Activated CD8-positive, alpha-beta memory T cell treated with anti-CD3 and anti-CD28 coated beads for 36 hours (primary cell): ENCODE results near the gene NEK6. TPM values are rescaled to one million over a fixed set of nuclear protein-coding genes. Genes with fewer than 3 reads are reported as not detected.

Experiments used
- CTCF ChIA-PET: fragments of 350-600 bp; sonication (Branson Sonifier 250); formaldehyde crosslinking; loops from one replicate; lab custom pipeline; 2021; ENCODE audit warnings: antibody characterized with exemption; lab: Charles Lee
- POLR2A ChIA-PET: fragments of 350-600 bp; sonication (Branson Sonifier 250); formaldehyde crosslinking; loops from one replicate; lab custom pipeline; 2021; ENCODE audit warnings: antibody characterized with exemption; lab: Charles Lee
- total RNA-seq, 2 experiments: library from RNA; stranded (reverse); gene quantifications; one replicate each; pipeline ENCODE4 v1.2.3, GENCODE V29; 2021

Gene NEK6
- total RNA-seq, 2 experiments from 2014 or later: 26.5 to 29.4 TPM

DNA sequence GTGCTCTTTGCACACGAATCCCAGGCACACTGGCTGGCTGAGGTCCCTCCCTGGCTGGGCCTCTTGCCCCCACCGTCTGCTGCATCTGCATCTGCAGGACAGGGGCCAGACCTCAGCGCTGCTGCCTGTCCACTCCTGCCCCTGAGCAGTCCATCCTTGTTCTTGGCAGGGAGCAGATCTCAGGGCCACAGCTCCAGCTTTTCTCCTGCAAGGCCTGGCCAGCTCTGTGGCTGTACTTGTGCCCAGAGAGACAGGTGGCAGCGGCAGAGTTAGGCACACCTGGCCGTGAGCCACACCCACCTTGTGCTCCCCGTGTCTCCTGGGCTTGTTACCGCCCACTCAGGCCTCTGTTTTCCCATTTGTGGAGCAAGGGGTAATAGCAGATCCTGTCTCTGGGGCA, 13.9 kb downstream of the NEK6 start:
- ChIA-PET CTCF (no interaction called here), POLR2A (no interaction called here)

DNA sequence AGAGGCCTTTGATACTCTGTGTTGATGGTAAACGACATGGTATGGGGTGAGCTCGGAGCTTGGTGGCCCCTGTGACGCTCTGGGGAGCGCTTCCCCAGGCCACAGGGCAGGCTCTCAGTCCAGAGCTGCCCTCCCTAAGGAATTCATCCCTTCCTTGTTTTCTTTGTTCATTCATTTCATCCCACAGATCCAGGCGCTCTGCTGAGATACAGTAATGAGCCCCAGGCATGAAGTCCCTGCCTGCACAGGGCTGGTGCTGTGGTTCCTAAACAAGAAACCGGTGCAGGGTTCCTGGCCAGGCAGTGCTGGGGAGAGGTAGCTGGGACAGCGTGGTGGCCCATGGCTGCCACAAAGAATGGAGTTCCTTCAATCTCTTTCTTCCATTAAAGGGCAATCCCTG, 14.4 kb downstream of the NEK6 start:
- ChIA-PET POLR2A (no interaction called here), CTCF (no interaction called here)

DNA sequence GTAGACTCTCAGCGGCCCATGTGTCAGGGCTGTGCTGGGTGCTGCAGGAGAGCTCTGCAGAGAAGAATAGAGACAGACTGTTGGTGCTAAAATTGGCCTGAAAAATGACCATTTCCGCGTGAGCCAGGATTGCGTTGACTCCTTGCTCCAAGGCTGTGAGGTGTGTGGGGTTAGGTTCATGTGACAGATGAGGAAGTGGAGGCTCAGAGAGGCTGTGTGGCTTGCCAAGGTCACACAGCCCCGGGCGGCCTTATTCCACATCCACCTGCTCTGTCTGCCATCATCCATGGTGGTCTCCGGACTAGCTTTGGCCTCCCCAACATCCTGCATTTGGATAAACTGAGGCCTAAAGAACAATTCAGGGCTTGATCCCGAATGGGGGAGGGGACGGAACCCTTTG, 15.2 kb downstream of the NEK6 start:
- CTCF ChIA-PET: no interaction called here
- POLR2A ChIA-PET: no interaction called here

DNA sequence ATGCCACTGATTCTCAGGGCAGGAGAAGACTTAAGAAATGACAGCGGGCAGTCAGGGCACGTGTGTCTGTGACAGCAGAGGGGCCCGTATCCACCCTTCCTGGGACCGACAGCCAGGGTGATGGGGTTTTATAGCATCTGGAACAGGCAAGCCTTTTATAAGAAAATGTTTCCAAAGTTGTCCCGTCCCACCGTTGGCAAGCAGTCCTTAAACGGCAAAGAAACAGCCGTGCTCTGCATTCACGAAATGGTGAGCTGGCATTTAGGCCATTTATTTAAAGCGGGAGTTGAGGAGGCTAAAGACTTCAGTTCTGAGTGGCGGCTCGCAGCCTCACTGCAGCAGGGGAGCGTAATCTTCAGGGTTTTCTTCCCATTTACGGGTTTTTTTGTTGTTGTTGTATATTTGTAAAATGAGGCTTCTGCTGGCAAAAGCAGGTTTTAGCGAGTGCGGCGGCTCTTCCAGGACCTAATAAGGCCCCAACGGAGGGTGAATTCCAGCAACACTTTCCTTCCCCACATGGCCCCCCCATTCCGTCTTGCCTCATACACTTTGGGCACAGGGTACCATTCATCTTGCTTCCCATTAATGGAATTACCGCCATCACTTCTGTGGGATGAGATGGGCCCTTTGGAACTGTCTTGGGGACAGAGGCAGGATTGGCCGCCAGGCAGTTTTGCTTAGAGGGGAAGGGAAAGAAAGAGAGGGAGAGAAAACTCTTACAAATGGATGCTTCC, 15.8 kb downstream of the NEK6 start:
- ChIA-PET POLR2A (no interaction called here), CTCF (no interaction called here)

DNA sequence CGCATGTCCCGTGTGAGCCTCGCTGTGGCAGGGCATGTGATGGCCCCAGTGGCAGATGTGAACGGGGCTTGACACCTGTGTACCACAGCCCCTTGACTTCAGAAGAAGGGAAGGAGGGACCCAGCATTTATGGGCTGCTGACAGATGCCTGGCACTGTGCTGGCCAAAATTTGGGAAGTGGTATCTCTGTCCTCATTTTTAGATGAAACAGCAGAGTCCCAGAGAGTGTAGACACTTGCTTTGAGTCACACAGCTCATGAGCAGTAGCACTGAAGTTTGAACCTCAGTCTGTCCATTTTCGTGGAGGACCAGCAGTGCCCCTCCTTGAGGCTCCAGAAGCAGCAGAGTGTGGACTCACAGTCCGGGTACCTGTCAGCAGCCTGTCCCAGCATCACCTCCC, 16.5 kb downstream of the NEK6 start:
- POLR2A ChIA-PET: no interaction called here

DNA sequence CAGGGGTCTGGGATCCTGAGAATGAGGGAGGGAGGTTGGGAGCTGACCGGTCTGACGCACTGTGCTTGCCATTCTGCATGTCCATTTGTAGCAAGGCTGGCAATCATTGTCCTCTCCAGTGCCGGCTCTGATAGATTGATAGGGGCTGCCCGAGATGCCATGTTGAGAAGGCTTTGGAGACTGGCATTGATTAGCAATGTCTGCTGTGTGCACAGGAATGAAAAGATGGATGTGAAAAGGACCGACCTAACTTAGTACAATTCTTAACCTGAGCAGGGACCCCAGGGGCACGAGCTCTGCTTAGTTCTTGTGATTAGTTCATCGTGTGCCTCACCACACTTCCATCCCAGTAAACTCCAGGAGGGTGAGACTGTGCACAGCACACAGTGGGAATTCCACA, 17.0 kb downstream of the NEK6 start:
- ChIA-PET POLR2A (no interaction called here), CTCF (no interaction called here)

More for the DNA sequence above, 16.5 kb downstream of the NEK6 start:
- CTCF ChIA-PET: no interaction called here

DNA sequence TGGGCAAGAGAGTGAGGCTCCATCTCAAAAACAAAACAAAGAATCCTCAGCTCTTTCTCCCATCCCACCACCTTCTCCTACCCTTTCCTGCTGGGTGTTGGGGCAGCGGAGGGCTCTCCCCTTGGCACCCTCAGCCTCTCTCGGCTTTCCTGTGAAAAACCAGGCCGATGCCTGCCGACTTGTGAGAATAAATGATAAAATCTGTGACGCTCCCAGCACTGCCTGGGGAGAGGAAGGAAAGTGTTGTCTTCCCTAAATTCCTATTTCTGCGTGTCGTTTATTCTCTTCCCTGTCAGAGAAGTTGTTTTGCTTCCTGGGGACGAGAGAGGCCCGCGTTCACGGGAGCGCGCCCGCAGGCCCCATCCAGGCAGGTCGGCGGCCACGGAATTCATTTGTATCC, 19.7 kb downstream of the NEK6 start:
- ChIA-PET POLR2A (no interaction called here), CTCF (interaction anchor here (0.6 kb wide), 1 partner anchor 626 kb away, joined by 3 read pairs; no protein-coding TSS in a partner anchor)

DNA sequence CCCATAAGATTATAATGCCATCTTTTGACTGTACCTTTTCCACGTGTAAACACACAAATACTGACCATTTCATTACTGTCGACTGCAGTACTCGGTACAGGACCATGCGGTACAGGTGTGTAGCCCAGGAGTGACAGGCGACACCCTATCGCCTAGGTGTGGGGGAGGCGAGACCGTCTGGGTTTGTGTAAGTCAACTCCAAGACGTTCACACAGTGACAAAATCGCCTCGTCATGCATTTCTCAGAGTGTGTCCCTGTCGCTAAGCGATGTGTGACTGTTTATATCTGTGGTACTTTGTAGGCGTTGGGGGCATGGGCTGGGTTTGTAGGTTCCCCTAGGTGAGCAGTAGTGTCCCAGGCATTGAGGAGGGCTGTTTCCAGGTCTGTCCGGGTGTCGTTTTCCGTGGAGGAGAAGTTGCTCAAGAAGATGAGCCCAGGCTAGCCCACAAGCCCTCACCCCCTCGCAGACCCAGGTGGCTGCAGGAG, 20.3 kb downstream of the NEK6 start:
- ChIA-PET CTCF (no interaction called here), POLR2A (no interaction called here)

DNA sequence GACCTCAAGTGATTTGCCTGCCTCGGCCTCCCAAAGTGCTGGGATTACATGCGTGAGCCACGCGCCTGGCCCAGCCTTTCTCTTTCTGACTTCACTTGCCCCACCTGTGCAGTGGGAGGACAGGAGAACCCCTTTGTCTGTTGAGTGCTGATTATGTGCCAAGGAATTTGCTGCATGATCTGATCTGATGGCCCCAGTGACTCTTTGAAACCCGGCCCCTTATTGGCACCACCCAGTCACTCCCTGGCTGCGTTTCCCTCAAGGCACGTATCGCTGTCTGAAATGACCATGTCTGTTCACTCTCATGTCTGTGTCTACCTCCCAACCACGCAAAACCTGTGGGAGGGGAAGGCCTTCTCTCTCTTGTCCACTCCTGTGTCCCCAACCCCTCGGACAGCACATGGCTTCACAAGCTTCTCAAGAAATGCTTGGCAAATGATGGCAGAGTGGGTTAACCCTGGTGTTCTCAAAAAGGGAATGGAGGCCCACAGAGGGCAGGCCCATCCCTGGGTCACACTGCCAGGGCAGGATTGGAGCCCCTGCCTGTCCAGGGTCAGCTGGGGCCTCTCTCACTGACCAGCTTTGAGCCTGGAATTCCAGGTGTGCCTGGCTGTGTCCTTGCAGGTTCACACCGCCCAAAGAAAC, 21.9 kb downstream of the NEK6 start:
- POLR2A ChIA-PET: no interaction called here
- CTCF ChIA-PET: no interaction called here

DNA sequence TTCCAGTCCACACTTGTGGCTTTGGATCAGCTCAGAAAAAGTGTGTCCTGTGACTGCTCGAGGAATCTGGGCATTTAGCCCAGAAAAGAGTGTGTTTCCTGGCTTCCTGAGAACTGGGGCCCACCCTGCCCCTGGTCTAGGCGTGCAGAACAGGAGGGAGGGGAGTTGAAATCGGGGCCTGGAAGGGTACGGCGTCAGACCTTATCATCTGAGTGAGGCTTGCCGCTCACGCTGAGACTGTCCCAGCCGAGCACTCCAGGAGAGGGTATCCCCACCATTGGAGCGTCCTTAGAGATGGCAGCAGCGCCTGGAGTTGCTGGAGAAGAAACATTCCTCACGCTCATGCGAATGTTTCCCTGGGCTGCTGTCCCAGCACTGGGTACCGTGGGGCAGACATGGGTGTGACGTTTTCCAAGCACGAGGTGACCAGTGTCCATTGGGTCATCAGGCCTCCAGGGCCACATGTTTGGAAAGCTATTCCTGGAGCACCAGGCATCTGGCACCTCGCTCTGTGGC, 22.5 kb downstream of the NEK6 start:
- ChIA-PET POLR2A (no interaction called here), CTCF (no interaction called here)

DNA sequence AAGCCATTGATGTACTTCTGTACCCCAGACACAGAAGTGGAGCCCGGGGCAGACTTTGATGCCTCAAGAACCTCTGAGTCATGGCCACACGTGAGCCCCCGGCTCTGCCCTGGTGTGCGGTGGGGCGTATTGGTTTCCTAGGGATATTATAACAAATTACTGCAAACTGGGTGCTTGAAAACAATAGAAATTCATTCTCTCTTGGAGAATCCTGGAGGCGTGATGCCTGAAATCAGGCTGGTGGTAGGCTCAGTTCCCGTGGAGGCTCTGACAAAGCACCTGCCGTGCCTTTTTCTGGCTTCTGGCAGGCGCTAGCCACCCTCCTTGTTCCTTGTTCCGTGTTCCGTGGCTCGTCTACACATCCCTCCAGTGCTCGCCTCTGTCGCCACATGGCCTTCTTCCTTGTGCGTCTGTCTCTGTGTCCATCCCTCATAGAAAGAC, 24.2 kb downstream of the NEK6 start:
- POLR2A ChIA-PET: no interaction called here

DNA sequence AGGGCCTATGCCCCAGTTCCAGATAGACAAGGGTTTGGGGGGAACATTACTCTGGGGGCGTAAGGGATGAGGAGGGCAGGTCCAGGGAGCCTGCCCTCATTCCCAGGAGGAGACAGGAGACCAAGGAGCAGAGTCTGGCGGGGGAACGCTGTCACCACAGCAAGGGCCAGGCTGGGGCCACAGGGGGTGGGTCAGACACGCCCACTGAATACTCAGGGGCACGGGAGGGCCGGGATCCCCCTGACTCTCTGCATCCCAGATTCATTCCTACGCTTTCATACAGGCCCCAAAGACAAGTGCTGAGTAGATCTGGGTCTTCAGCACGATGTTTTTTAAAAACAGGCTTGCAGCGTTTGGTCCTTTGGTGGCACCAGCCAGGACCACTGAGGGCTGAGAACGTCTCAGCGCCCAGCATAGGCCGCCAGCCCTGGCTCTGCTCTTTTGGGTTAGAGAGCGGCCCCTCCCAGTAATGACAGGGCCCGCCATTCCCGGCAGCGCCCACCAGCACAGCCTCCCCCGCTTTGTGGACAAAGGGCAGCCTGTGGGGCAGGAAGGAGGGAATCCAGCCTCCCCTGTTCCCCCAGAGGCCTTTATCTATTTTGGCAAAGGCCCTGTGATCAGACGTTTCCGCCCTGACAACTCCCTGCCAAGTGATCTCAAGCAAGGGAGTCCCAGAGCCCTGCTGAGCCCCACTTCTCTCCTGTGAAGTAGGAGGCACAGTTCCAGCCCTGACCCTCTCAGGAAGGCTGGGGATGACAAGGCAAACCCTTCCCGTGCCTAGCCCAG, 24.9 kb downstream of the NEK6 start:
- CTCF ChIA-PET: no interaction called here

More for the DNA sequence above, 24.2 kb downstream of the NEK6 start:
- CTCF ChIA-PET: interaction anchor here (1.4 kb wide), 1 partner anchor 65 kb away, joined by 3 read pairs; no protein-coding TSS in a partner anchor

DNA sequence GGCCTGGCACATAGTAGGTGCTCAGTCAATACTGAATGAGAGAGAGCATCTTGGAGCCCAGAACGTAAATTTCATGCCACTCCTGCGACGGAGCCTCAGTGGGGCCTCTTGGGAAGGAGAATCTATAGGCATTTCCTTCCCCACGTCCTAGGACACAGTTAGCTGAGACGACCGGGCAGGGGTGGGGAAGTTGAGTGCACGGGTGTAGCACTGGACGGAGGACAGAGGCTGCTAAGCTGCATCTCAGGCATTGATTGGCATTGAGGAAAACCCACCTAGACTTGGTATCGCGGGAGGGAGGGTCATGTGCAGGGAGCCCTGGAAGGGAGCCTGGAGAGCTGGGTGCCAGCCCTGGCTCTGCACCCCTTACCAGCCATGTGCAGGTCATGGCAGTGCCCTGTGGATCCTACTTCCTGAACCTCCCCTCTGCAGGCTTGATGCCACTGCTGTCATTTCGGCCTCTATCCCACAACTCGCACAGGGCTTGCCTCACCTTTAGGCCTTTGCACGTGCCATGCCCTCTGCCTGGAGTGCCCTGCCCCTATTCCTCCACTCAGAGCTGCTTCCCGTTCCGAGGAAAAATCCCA, 25.6 kb downstream of the NEK6 start:
- CTCF ChIA-PET: no interaction called here
- POLR2A ChIA-PET: no interaction called here

More for the DNA sequence above, 24.9 kb downstream of the NEK6 start:
- POLR2A ChIA-PET: no interaction called here

DNA sequence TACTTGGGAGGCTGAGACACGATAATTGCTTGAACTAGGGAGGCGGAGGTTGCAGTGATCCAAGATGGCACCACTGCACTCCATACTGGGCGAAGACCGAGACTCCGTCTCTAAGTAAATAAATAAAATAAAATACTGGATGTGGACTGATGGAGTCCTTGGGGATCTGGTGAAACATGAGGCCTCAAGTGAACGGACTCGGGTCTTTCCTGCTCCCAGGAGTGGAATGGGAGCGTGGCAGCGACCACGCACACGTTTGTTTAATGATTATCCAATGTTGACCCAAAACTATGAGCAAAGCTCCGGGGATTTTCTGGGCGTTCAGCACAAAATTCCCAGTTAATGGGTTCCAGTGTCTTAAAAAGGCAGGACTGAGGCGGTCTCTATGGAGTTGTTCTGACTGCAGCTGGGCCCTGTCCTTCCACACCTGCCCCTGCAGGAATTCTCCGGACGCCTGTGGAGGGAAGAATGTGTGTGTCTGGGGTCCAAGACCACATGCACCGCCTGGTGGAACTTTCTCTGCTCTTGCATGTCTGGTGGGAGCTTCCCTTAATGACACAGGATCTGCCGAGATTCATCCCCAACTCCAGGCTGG, 26.6 kb downstream of the NEK6 start:
- ChIA-PET CTCF (no interaction called here), POLR2A (no interaction called here)

DNA sequence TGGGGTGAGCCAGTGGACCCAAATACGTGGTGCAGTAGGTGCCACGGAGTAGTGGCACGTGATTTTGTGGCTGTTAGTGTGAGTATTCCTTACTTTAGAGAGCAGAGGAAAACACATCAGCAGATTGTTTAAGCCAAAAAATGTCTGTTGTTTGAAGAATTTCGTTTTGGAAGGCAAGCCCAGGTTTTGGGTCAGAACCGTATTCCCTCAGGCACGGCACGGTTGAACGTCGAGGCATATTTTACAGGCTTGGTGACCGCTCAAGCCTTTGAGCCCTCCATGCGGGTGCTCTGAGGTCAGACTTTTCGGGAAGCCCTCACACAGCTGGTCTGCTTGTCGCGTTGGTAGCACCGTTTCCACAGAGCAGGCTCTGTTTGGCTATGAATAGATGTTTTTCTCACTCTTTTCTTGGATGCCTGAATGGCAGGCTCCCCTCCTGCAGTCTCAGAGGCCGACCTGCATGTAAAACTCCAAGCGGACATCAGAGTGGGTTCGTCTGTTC, 27.2 kb downstream of the NEK6 start:
- POLR2A ChIA-PET: no interaction called here
- CTCF ChIA-PET: no interaction called here

DNA sequence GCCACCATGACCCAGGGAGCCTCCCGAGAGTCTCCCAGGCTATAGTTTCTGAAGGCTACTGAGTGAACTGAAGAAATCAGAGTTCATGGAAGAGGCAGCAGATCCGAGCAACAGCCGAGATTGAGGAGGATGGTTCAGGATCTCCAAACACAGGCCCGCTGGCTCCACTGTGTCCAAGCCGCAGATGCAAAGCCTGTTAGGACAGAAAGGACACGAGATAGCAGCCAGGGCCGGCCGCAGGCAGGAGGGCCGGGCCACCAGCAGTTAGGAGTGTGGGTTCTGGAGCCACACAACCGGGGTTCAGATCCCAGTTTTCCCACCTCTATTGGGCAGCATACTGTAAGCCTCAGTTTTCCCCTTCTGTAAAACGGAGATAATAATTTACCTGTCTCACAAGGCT, 27.7 kb downstream of the NEK6 start:
- ChIA-PET POLR2A (no interaction called here), CTCF (interaction anchor here (1.6 kb wide), 1 partner anchor 158 kb away, joined by 11 read pairs; no protein-coding TSS in a partner anchor)

DNA sequence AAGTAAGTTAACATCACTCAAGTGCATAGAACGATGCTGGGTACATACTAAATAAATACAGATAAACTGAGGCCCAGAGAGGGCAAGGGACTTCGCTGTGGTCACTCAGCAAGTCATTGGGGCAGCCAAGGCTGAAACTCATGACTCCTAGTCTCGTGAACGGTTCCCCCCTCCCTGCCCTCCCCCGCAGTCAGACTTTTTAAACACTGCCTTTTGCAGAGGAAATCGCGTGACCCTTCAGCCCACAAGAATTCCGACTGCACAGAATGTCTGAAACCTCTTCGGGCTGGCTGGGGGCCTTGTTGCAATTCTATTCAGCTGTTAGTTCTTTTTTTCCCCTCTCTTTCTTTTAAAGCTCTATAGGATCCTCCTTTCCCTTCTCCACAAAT, 28.1 kb downstream of the NEK6 start:
- ChIA-PET POLR2A (no interaction called here), CTCF (interaction anchor here (1.6 kb wide), 1 partner anchor 159 kb away, joined by 11 read pairs; no protein-coding TSS in a partner anchor)

DNA sequence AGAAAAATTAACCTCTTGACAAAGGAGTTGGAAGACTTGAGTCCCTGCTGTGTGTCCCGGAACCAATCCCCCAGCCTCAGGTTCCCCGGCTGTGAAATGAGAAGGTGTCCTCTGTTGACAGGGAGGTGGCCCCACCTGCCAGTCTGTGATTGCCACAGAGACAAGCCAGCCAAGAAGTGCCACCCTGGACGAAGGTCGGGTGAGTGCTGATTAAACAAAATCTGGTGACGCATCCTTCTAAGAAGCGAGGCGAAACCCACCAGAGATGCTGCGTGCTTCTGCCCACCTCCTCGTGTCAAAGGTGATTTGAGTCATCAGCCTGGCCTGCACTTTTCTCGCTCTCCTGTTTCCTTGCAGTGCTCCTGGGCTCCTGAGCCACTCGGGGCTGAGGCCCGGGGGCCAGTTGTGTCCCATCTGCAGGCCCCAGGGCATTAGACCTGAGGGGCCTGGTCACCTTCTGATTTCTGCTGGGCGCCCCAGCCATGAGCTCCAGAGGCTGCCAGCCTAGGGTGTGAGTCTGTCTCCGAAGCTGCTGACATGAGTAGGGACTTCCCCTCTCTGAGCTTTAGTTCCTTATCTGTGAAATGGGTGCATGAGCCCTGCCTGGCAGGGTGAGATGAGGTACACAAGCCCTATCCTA, 28.7 kb downstream of the NEK6 start:
- ChIA-PET POLR2A (no interaction called here), CTCF (interaction anchor here (1.6 kb wide), 1 partner anchor 159 kb away, joined by 11 read pairs; no protein-coding TSS in a partner anchor)
